NCI-H226 (cell line): ENCODE results near the gene MTRF1.
"Not testable (repeated sequence)": the region's sequence is repeated elsewhere in the genome, so short reads cannot be mapped to it uniquely, and the experiment has no call there.

ENCODE experiments used
- DNase-seq: peaks from one replicate; pipeline ENCODE4 v3.0.0-alpha.2; 2015

The MTRF1 gene

DNA sequence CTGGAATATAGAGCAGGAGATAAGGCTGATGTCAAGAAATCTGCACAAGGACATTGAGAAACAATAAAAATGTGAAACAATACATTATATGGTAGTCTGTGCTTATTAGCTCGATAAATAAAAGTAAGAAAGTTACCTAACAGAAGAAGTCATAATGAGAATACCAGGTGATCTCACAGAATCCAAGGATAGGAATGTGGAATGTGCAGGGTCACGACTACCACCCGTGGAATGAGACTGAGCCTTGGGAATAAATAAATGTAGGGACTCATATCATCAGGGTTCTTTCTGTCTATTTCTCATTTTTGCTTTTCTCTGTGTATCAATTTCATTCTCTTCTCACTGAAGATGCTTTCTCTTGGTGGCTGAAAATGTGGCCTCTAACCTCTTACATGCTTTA, 43.0 kb downstream of the MTRF1 start:
- no peak for DNase-seq

DNA sequence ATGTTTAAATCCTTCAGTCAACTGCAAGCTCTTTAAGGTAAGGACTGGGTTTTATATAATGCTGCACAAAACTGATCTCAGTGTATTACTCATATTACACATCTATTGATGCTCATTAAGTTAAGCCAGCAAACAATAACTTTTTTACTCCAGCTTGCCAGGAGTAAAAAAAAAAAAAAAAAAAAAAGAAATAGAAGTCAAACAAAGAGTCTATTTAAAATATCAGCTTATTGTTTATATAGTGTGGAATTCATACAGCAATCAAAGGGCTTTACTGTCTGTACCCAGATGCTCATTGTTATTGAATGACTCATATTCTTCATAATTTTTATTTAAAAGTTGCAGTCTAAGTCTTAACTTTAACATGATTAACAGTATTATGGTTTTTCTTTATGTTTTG, 47.2 kb downstream of the MTRF1 start:
- no peak for DNase-seq

DNA sequence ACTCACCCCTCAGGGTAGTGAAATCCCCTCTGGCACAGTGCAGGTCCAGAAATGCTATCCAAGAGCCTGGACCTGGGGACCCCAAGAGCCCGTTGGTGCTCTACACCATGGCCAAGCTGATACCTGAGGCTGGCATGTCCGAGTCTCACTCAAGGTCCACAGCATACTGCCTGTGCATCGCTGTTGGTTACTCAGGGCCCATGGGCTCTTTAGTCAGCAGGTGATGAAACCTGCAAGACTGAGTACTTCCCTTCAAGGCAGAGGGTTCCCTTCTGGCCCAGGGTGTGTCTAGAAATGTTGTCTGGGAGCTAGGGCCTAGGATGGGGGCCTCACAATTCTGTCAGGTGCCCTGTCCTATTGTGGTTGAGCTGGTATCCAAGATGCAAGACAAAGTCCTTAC, 49.5 kb downstream of the MTRF1 start:
- no peak for DNase-seq

DNA sequence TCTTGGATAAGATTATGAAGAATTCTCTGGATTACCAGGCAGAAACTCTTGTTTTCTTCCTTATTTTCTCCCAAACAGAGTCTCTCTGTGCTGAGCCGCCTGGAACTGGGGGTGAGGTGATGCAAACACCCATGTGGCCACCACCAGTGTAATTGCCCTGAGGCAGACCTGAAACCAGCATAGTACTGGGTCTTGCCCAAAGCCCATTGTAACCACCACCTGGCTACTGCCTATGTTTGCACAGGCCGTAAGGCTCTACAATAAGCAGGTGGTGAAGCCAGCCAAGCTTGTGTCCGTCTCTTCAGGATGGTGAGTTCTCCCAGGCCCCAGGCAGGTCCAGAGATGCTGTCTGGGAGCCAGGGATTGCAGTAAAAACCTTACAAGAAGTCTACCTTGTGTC, 50.1 kb downstream of the MTRF1 start:
- DNase-seq: no peak

DNA sequence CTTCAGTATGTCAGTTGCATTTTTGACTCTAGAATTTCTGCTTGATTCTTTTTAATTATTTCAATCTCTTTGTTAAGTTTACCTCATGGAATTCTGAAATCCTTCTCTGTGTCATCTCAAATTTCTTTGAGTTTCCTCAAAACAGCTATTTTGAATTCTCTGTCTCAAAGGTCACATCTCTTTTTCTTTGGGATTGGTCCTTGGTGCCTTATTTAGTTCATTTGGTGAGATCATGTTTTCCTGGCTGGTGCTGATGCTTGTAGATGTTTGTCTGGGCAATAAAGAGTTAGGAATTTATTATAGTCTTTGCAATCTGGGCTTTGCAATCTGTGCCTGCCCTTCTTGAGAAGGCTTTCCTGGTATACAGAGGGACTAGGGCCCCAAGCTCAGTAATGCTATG, 50.5 kb downstream of the MTRF1 start:
- DNase-seq: no peak

DNA sequence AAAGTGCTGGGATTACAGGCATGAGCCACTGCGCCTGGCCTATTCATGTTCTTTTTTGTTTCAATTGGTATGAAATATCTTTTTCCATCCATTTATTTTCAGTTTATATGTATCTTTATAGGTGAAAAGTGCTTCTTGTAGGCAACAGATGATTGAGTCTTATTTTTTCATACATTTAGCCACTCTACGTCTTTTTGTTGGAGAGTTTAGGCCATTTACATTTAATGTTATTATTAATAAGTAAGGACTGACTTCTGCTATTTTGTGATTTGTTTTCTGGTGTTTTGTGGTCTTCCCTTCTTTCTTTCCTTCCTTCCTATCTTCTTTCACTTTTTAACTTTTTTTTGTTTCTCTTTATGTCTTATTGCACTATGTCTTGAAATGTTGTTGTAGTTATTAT, 52.3 kb downstream of the MTRF1 start:
- DNase-seq: no peak

DNA sequence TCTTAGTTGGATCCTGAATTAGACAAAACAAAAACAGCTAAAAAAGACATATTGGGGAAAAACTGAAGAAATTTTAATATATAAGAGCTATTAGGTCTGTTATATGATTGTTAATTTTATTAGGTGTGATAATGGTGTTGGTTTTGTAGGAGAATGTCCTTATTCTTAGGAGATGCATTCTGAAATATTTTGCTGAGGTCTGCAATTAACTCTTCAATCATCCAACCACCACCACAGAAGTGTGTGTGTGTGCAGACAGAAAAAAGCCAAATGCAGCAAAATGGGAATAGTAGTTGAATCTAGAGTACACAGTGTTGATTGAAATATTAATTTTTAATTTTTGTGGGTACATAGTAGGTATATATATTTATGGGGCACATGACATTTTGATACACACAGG, 56.9 kb downstream of the MTRF1 start:
- no peak for DNase-seq

DNA sequence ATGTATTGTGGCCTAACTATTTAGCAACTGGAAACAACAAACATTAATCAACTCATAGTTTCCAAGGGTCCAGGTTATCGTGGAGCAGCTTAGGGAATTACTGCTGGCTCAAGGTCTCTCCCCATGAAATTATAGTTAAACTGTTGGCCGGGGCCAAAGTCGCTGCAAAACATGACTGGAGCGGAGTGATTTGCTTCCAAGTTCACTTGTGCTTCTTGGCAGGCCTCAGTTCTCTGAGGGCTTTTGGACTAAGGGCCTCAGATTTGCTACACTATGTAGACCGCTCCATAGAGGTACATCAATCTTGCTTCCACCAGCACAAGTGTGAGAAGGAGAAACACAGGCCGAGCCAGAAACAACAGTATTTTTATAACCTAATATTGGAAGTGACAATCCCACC, 59.6 kb downstream of the MTRF1 start:
- DNase-seq: no peak

DNA sequence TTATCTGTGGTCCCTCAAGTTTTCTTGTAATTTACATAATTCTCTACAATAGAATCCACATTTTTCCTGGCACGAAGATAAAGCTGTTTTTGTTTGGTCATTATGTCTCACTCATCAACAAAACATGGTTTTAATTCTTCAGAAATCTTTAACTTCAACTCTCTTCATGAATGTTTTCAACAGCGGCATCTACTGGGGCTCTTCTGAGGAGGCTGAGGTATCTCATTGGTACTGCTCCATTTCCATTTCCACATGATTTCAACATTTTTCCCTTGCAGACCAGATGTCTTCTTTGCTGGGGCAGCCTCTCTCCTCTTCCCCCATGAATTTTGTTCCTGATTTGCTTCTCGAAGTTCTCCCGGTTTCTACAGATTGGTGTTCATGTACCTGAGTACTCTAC, 63.2 kb downstream of the MTRF1 start:
- DNase-seq: no peak

DNA sequence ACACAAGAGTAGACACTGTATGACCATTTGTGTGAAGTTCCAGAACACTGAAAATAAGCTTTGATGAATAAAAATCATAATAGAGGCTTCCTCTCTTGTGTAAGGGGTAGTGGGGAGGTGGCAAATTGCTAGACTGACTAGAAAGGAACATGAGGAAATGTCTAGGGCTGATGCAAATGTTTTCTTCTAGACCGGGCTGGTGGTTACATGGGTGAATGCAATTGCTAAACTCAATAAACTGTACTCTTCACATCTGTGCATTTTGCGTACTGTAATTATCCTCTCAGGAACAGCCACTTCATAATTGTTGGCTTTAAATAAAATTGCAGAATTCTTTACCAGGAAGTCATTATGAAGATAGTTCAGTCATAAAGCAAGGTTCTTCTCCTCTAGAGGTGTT, 63.9 kb downstream of the MTRF1 start:
- DNase-seq: no peak

DNA sequence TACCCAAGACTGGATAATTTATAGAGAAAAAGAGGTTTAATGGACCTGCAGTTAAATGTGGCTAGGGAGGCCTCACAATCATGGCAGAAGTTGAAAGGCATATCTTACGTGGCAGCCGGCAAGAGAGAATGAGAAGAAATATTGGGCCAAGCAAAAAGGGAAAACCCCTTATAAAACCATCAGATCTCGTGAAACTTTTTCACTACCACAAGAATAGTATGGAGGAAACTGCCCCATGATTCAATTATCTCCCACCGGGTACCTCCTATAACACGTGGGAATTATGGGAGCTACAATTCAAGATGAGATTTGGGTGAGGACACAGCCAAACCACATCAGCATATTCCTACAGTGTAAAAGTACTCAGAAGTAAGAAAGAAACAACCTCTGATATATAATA, 64.3 kb downstream of the MTRF1 start:
- DNase-seq: no peak

DNA sequence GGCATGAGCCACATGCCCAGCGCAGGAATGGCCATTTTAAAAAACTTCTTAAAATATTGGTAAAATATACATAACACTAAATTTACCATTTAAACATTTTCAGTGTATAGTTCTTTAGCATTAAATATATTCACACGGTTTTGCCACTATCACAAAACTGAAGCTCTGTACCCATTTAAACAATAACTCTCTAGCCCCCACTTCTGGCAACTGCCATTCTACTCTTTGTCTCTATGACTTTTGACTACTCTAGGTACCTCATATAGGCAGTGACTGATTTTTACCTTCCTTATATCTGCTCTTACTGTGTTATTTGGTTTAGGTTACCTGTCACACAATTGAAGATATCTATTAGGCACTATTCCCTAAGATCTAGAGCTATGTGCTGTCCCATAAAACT, 66.8 kb downstream of the MTRF1 start:
- no peak for DNase-seq

DNA sequence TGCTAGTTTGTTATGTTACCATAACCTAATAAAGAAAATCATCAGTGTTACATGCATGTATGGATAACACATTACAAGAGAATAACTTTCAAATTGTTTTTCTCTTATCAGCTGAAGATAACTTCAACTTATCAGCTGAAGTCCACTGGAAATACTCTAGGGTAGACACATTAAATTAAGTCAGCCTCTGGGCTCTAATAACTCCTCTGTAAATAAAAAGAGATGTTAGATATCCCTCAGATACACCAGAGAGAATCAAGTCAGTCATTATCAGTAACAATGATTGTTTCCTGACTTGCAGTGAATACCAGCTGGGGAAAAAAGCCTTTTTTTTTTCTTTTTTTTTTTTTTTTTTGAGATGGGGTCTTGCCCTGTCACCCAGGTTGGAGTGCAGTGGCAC, 67.4 kb downstream of the MTRF1 start:
- no peak for DNase-seq

DNA sequence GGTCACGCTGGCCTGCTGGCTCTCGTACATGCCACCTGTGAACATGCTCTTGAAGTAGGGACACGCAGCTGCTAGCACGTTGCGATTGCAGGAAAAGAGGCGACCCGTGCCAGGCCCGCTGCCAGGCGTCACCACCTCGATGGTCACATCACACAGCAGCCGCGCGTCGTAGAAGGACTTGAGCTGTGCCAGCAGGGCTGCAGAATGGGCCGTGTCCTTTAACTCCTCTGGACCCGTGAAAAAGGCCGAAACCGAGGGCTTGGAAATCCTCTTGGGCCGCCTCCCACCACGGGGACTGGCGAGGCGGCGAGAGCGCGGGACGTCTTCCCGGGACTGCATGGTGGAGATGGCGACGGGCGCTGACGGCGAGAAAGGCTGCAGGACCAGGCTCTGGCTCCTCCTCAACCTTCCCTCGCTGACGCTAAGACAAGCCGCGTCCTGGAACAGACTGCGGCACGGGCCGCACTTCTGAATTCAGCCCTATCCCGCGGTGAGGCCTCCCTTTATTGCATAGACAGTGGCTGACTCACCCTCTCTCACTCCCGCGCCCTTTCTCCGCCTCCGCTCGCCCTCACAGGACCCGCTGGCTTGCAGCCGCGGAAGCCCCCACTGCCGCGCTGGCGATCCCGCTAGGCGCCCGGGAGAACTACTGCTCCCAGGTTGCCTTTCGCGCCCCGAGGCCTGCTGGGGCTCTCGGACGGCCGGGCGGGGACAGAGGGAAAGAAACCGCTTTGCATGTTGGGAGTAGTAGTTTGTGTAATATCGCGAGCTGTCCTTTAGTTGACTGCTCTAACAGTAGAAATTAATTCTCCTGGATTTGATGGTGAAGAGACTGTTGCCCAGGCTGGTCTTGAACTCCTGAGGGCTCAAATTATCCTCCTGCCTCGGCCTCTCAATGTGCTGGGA, 69.2 kb downstream of the MTRF1 start, which contains the start of gene KBTBD7:
Gene KBTBD7, minus strand, starts transcription at position 651 of the 906 bp plus-strand sequence. Its CDS starts 312 bp downstream, at position 339.
- peak; percentile 99 for DNase-seq

DNA sequence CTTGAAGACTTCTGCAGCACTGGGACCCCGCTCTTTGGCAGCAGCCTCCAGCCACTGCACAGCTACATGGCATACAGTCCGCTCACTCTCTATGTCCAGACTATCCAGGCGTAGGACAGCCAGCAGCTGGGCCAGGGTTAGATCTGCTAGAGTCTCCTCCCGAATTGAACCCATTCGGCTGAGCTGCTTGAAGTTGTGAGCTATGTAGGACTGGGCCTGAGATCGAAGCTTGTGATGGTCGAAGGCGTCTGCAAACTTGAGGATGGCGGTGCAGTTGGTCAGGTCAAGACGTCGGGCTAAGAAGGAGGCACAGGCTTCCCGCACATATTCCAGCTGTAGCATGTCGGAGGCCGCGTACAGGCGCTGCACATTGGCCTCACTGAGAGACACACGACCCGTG, 69.9 kb downstream of the MTRF1 start:
- DNase-seq: no peak

DNA sequence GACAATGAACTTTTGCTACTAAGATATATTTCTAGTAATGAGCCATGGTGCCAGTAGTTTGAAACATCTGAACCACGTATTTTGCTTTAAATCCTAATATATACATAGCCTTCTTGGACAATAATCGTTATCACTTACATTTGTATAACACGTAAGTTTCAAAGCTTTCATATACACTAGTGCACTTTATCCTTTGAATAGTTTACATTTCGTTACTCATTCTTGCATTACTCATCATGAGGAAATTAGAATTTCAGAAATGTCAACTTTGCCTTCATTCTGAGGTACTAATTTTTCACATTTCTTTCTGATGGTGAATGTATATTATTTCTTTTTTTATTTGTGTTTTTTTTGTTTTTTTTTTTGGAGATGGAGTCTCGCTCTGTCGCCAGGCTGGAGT, 74.8 kb downstream of the MTRF1 start:
- no peak for DNase-seq

DNA sequence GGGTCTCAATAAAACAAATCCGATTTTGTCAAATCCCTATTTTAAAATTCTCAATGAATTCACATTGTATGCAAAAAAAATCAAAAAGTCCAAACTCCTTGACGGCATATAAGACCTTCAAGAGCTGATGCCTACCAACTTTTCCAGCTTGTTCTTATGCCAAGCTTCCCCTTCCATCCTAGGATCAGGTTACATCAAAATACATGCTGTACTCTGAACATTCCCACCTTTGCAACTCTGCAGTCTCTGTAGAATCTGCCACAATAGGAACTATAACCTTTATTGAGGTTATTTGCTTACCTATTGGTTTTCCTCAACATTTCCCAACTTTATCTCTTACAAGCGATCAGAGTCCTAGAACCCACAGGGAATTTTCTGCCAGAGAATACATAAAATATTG, 76.9 kb downstream of the MTRF1 start:
- DNase-seq: no peak

DNA sequence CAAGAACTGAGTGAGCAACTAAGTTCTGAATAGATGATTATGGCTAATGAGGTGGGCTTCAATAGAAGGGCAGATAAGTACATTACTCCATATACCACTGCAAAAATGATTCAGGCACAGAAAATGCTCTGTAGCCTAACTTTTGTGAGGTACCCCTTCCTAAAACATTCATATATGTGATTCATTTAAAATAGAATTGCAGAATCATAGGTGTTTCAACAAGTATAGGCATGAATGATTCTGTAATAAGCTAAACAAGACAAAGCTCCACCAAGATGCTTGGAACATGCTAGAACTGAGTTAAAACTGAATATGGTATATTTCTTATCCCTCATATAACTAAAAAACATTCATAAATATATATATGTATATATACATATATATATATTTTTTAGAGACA, 81.1 kb downstream of the MTRF1 start:
- no peak for DNase-seq

DNA sequence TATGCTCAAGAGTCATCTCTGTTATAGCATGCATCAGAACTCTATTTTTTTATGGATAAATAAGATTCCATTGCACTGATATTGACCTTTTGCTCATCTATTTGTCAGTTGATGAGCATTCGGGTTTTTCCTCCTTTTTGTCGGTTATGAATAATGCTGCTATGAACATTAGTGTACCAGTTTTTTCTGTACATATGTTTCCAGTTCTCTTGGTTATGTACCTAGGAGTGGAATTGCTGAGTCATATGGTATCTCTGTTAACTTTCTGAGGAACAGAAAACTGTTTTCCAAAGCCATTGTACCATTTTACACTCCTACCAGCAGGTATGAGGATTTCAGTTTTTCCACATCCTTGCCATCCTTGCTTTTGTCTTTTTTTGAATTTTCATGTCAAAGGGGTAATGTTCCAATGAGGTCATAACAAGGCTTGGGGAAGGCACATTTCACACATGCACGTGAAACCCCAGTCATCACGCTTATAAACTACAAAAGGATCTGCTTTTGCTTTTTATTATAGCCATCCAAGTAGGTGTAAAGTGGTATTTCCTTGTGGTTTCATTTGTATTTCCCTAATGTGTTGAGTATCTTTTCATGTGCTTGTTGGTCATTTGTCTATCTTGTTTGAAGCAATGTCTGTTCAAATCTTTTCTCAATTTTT, 83.7 kb downstream of the MTRF1 start:
- no peak for DNase-seq

DNA sequence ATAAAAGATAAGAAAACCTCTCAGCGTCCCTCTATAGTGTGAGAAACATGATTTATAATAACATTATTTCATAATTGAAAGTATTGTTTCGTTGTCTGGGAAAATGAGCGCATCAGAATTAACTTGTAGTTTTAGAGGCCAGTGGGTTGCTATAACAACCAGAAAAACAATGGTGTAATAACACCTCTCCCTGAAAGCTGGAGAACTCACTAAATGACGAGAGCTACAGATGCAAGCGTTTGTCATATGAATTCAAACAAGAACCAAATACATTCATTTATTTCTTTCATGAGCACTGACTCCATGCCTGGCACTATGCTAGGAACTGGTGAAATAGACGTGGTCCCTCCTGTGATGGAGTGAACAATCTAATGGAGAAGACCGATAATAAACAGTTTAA, 85.3 kb downstream of the MTRF1 start:
- DNase-seq: peak; percentile 15

DNA sequence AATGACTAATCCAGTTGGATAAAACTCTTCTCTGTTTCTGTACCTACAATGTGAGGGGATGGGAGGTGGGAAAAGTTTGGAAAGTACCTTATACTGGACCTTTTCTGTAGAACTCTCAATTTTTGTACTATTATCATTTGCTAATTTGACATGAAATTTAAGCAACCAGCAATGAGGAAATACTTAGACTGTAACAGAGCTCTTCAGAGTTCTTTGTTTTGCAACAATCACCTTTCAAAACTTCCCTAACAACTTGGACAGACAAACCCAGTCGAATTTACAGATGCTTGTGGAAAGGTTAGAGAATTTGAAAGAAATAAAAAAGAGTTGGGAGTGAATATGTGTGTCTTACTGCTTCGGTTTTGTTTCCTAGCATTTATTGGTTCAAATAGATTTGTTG, 85.8 kb downstream of the MTRF1 start:
- no peak for DNase-seq

DNA sequence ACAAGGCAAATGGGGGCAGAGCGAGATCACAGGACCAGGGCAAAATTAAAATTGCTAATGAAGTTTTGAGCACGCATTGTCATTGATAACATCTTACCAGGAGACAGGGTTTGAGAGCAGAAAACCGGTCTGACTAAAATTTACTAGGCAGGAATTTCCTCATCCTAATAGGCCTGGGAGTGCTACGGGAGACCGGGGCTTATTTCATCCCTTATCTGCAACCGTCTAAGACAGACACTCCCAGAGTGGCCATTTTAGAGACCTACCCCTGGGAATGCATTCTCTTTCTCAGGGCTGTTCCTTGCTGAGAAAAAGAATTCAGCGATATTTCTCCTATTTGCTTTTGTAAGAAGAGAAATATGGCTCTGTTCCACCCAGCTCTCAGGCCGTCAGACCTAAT, 87.8 kb downstream of the MTRF1 start:
- DNase-seq: not testable (repeated sequence)
